PC-3 (cell line): ENCODE data around the gene PPIA. TPM values are rescaled to one million over a fixed set of nuclear protein-coding genes. Genes with fewer than 3 reads are reported as not detected.

Source experiments
- ATAC-seq: fragments of 200-7000 bp; cut with Tn5 transposase; 2 replicates; pipeline ENCODE4 v1.9.1; 2020; ENCODE audit warnings: mild to moderate bottlenecking, moderate library complexity
- Bru-seq: library from RNA; stranded (reverse); fragments of 400-500 nt; gene quantifications from one replicate; lab custom pipeline; 2021; lab: Mats Ljungman, UMichigan
- BruChase-seq, 2 experiments: library from RNA; stranded (reverse); fragments of 400-500 nt; gene quantifications; one replicate each; lab custom pipeline; 2021; lab: Mats Ljungman, UMichigan
- BruUV-seq: library from RNA; stranded (reverse); fragments of 400-500 nt; replicated peaks from 2 replicates; lab custom pipeline; 2021; lab: Mats Ljungman, UMichigan
- CTCF ChIA-PET: fragments of 300-600 bp; sonication (Branson Sonifier 250); formaldehyde crosslinking; loops from one replicate; lab custom pipeline; 2022; ENCODE audit warnings: antibody characterized with exemption; lab: Charles Lee
- POLR2A ChIA-PET: fragments of 300-600 bp; sonication (Branson Sonifier 250); formaldehyde crosslinking; loops from one replicate; lab custom pipeline; 2022; ENCODE audit warnings: antibody characterized with exemption; ENCODE audit not compliant: unreplicated experiment; lab: Charles Lee
- DNase-seq: peaks from one replicate; pipeline ENCODE4 v3.0.0-alpha.2; 2015
- H2AFZ ChIP-seq: fragments of 300-600 bp; sonication (generic); 2 replicates; pipeline ENCODE4 v1.6.0; 2016; ENCODE audit warnings: antibody characterized with exemption, low read length
- H3F3A ChIP-seq: fragments of 300-600 bp; sonication (generic); one replicate; pipeline ENCODE4 v1.6.0; 2017; ENCODE audit warnings: antibody characterized with exemption, low read length, control low read depth, mild to moderate bottlenecking; ENCODE audit not compliant: unreplicated experiment
- H3K27ac ChIP-seq: fragments of 300-600 bp; sonication (generic); 2 replicates; pipeline ENCODE4 v1.5.1; 2016; ENCODE audit warnings: mild to moderate bottlenecking, low read length
- H3K27me3 ChIP-seq: fragments of 300-600 bp; sonication (generic); 2 replicates; pipeline ENCODE4 v1.6.1; 2016; ENCODE audit warnings: low read length, mixed read lengths
- H3K36me3 ChIP-seq: fragments of 300-600 bp; sonication (generic); 2 replicates; pipeline ENCODE4 v1.6.1; 2016; ENCODE audit warnings: low read depth, mixed run types, low read length, mixed read lengths
- H3K4me1 ChIP-seq: fragments of 300-600 bp; sonication (generic); 2 replicates; pipeline ENCODE4 v1.5.1; 2016; ENCODE audit warnings: low read length; ENCODE audit not compliant: insufficient read depth
- H3K4me2 ChIP-seq: fragments of 300-600 bp; sonication (generic); 2 replicates; pipeline ENCODE4 v1.6.0; 2016; ENCODE audit warnings: low read length
- H3K4me3 ChIP-seq: fragments of 300-600 bp; sonication (generic); 2 replicates; pipeline ENCODE4 v1.5.1; 2016; ENCODE audit warnings: mild to moderate bottlenecking, low read length, mixed read lengths
- H3K79me2 ChIP-seq: fragments of 300-600 bp; sonication (generic); 2 replicates; pipeline ENCODE4 v1.6.1; 2017; ENCODE audit warnings: low read length, mixed read lengths
- H3K9ac ChIP-seq: fragments of 300-600 bp; sonication (generic); 2 replicates; pipeline ENCODE4 v1.6.0; 2016; ENCODE audit warnings: mild to moderate bottlenecking, low read length
- H3K9me2 ChIP-seq: fragments of 300-600 bp; sonication (generic); replicated peaks from 2 replicates; pipeline ENCODE4 v1.6.1; 2016; ENCODE audit warnings: mixed run types, low read length, mixed read lengths
- H3K9me3 ChIP-seq: fragments of 300-600 bp; sonication (generic); 2 replicates; pipeline ENCODE4 v1.6.1; 2016; ENCODE audit warnings: low read length, mixed read lengths
- H4K20me1 ChIP-seq: fragments of 300-600 bp; sonication (generic); 2 replicates; pipeline ENCODE4 v1.6.1; 2016; ENCODE audit warnings: low read length, mixed read lengths
- EZH2 ChIP-seq: fragments of 300-600 bp; sonication (generic); IDR thresholded peaks from one replicate; pipeline ENCODE4 v1.6.1; 2017; ENCODE audit warnings: antibody characterized with exemption, mild to moderate bottlenecking, low read length; ENCODE audit not compliant: unreplicated experiment
- EZH2phosphoT487 ChIP-seq: fragments of 300-600 bp; sonication (generic); IDR thresholded peaks from 2 replicates; pipeline ENCODE4 v1.6.1; 2018; ENCODE audit warnings: mild to moderate bottlenecking, antibody characterized with exemption, low read length, borderline replicate concordance
- intact Hi-C: fragments of 100-400 bp; cut with micrococcal nuclease; formaldehyde crosslinking; loops from 2 replicates; pipeline ENCODE4 v1.9.0; 2023
- long read RNA-seq: library from polyadenylated mRNA; unstranded; transcript quantifications from one replicate; pipeline ENCODE4 v2.0.0, GENCODE V29; 2021; ENCODE audit not compliant: unreplicated experiment
- total RNA-seq: library from RNA; depleted of rRNA; stranded (reverse); fragments of >200 nt; gene quantifications from 2 replicates; pipeline ENCODE4 v1.2.3, GENCODE V29; 2014; rRNA removed
- TF ChIP-seq, protein P1 (sequence below): fragments of 300-600 bp; sonication (generic); conservative IDR thresholded peaks from 2 replicates; pipeline ENCODE4 v1.5.1; 2017; ENCODE audit warnings: antibody characterized with exemption, low read depth, mild to moderate bottlenecking, low read length

Gene PPIA
- total RNA-seq (3,201 and 4,136 TPM in 2 replicates), Bru-seq, nascent RNA (percentile 100 among the genes with signal in this experiment), BruChase-seq, experiment 1, labeled RNA remaining after a 6-hour chase (percentile 100 among the genes with signal in this experiment), BruChase-seq, experiment 2, labeled RNA remaining after a 2-hour chase (percentile 100 among the genes with signal in this experiment)
- long read RNA-seq, transcript PPIA-204 (5 exons, 2,238 nt), result major isoform, 1,171 of 1,292 reads
- long read RNA-seq, transcript PPIA-201 (6 exons, 818 nt), result minor isoform, 22 of 1,292 reads
- long read RNA-seq, transcript PPIA-208 (6 exons, 907 nt), result minor isoform, 26 of 1,292 reads
- long read RNA-seq, partial matches to known transcripts, result 37 of 1,292 reads
- long read RNA-seq, other reads (novel, unspliced or antisense), result 33 of 1,292 reads

DNA sequence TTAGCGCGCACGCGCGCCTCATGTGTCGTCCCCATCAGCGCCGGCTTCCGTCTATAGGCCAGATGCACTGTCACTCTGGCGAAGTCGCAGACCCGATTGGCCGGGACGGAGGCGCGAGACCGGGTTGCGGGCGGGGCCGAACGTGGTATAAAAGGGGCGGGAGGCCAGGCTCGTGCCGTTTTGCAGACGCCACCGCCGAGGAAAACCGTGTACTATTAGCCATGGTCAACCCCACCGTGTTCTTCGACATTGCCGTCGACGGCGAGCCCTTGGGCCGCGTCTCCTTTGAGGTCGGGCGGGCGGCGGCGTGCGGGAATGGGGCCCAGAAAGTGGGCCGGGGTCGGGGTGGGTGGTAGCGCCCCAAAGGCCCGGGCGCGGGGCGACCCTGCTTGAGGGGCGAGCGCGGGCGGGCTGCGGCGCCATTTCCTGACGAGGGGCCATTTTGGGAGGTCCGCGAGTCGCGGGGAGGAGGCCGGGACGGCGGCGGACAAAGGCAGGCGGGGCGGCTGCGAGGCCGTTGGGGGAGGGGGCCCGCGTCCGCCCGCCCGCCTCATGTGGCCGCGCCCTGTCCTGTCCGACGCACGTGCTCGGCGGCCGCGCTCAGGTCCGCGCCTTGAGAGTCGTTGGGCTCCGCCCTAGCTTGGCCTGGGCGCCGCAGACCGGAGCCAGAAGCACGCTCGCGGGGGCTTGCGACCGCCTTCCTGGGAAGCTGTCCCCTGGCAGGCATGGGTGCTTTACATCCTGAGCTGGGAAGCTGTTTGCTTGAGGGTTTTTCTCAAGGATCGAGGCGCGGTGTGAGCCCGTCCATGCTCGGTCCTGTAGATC lies at the start of gene PPIA:
Gene PPIA, plus strand, starts transcription at position 178 of the 825 bp plus-strand sequence. Its CDS starts 44 bp downstream, at position 222.
- Histone ChIP-seq H3K79me2 (peaks cover 63% of the 10 kb centered on the region), H3K4me1 (peaks cover 16% of the 10 kb centered on the region), H3K9ac (peak within 1 kb of the TSS; percentile 99), H3K27ac (peak within 1 kb of the TSS; percentile 95), H3K27me3 (no peaks in the 10 kb centered on the region), H3K4me3 (peak within 1 kb of the TSS; percentile 92), H3K4me2 (peak within 1 kb of the TSS; percentile 99), H3F3A (peaks cover 3% of the 10 kb centered on the region), H3K9me2 (no peaks in the 10 kb centered on the region), H3K9me3 (no peaks in the 10 kb centered on the region), H3K36me3 (peaks cover 37% of the 10 kb centered on the region), H2AFZ (peak within 1 kb of the TSS; percentile 95), H4K20me1 (peaks cover 34% of the 10 kb centered on the region)
- ChIA-PET CTCF (interaction anchor here (0.6 kb wide), 1 partner anchor 340 kb away, joined by 3 read pairs; no protein-coding TSS in a partner anchor), POLR2A (no interaction called here)
- TF ChIP-seq, protein P1, sequence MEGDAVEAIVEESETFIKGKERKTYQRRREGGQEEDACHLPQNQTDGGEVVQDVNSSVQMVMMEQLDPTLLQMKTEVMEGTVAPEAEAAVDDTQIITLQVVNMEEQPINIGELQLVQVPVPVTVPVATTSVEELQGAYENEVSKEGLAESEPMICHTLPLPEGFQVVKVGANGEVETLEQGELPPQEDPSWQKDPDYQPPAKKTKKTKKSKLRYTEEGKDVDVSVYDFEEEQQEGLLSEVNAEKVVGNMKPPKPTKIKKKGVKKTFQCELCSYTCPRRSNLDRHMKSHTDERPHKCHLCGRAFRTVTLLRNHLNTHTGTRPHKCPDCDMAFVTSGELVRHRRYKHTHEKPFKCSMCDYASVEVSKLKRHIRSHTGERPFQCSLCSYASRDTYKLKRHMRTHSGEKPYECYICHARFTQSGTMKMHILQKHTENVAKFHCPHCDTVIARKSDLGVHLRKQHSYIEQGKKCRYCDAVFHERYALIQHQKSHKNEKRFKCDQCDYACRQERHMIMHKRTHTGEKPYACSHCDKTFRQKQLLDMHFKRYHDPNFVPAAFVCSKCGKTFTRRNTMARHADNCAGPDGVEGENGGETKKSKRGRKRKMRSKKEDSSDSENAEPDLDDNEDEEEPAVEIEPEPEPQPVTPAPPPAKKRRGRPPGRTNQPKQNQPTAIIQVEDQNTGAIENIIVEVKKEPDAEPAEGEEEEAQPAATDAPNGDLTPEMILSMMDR, result no peak
- TF ChIP-seq EZH2phosphoT487, result no peak
- TF ChIP-seq EZH2, result no peak
- no TSS peak for BruUV-seq
- intact Hi-C loops, result loop anchor here (1.0 to 5.0 kb wide), 4 partner anchors 49 to 208 kb away; partner anchors contain the start of genes H2AZ2 and ZMIZ2
- peak; percentile 98 for DNase-seq
- ATAC-seq, result peak; percentile 89

DNA sequence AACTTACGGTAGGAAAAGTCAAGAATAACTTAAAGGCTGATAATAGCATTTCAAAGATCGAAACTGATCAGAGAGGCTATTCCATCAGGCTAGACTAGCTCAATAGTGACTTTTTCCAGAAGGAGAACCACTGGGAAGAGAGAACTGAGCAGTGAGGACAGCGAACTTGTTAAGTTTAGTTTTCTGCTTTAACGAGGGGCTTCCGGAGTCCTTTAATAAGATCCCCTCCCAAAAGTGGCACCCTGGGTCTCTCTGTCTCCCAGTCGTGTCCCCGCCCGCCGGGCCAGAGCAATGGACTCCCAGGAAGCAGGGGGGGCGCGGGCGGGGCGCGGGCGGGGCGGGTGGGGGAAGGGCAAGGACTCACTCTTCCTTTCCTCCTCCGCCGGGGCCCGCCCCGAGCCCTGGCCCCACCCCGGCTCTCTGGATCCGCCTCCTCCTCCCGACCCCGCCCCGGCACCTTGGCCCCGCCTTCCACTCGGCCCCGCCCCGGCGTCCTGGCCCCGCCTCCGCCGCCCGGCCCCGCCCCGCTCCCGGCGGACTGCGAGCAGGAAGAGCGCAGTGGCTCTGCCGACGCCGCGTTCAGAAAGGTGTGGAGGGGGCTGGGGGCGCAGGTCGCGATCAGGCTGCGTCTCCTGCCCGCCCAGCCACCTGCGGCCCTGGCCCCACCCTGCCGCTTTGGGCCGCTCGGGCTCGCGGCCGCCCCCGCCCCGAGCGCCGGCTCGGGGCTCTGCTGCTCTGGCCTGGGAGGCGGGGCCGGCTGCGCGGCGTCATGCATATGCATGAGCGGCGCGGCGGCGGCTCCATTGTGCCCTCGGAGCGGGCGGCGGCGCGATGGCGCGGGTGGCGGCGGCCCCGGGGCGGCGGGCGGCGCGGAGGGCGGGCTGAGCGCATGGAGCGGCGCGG lies 48.2 kb upstream of the PPIA start, which contains the start of gene ZMIZ2:
Gene ZMIZ2, plus strand, starts transcription at position 803 of the 903 bp plus-strand sequence. CDS start 7,403 bp downstream, outside the sequence.
- H3K79me2 ChIP-seq, result peaks cover 43% of the 10 kb centered on the region
- H3F3A ChIP-seq, result no peaks in the 10 kb centered on the region
- TF ChIP-seq EZH2phosphoT487 (no peak), EZH2 (no peak)
- TF ChIP-seq, protein P1, result no peak
- H3K27ac ChIP-seq, result peak within 1 kb of the TSS; percentile 77
- intact Hi-C loops, result loop anchor here (1.0 to 5.0 kb wide), 3 partner anchors 13 to 161 kb away; partner anchors contain the start of gene PPIA
- peak within 1 kb of the TSS; percentile 77 for H2AFZ ChIP-seq
- peak; percentile 85 for ATAC-seq
- peak within 1 kb of the TSS; percentile 85 for H3K4me2 ChIP-seq
- H3K9me3 ChIP-seq, result no peaks in the 10 kb centered on the region
- H3K27me3 ChIP-seq, result no peaks in the 10 kb centered on the region
- DNase-seq, result peak; percentile 84
- ChIA-PET POLR2A (interaction anchor here (0.5 kb wide), 1 partner anchor 9 kb away, joined by 3 read pairs; no protein-coding TSS in a partner anchor), CTCF (no interaction called here)
- peak within 1 kb of the TSS; percentile 89 for H3K9ac ChIP-seq
- peaks cover 15% of the 10 kb centered on the region for H4K20me1 ChIP-seq
- no TSS peak for BruUV-seq
- H3K4me1 ChIP-seq, result peaks cover 24% of the 10 kb centered on the region
- H3K36me3 ChIP-seq, result peaks cover 8% of the 10 kb centered on the region; the same call in 1 of the 2 replicates
- H3K4me3 ChIP-seq, result peak within 1 kb of the TSS; percentile 85
- no peaks in the 10 kb centered on the region for H3K9me2 ChIP-seq
